B cell (primary cell): Measurements from ENCODE around the gene SMIM35. TPM values are rescaled to one million over a fixed set of nuclear protein-coding genes. Genes with fewer than 3 reads are reported as not detected.
A peak's percentile ranks its signal among the peaks of the same experiment; 100 is the strongest.

Experiments
- ATAC-seq: fragments of 200-7000 bp; cut with Tn5 transposase; one replicate; pipeline ENCODE4 v1.10.0; 2021; ENCODE audit warnings: low read depth, mild to moderate bottlenecking, moderate number of reproducible peaks, moderate library complexity
- CTCF ChIA-PET: fragments of 350-600 bp; sonication (Branson Sonifier 250); formaldehyde crosslinking; loops from one replicate; lab custom pipeline; 2021; ENCODE audit warnings: antibody characterized with exemption, inconsistent platforms; lab: Charles Lee
- POLR2A ChIA-PET: fragments of 350-600 bp; sonication (Branson Sonifier 250); formaldehyde crosslinking; loops from one replicate; lab custom pipeline; 2021; ENCODE audit warnings: antibody characterized with exemption; lab: Charles Lee
- DNase-seq: peaks from one replicate; pipeline ENCODE4 v3.0.0; 2013
- H2AFZ ChIP-seq: 2 replicates; pipeline ENCODE4 v1.6.1; 2012; ENCODE audit warnings: mild to moderate bottlenecking, low read depth, low read length; ENCODE audit not compliant: insufficient read depth, poor library complexity, severe bottlenecking
- H3K27ac ChIP-seq, 2 donors: 1 replicate in 1 of 2; 2 replicates in 1 of 2; pipeline ENCODE4 v1.5.1; 2012 to 2013; ENCODE audit warnings: low read length in 2 of 2, mild to moderate bottlenecking in 2 of 2, moderate library complexity in 1 of 2
- H3K27me3 ChIP-seq, 4 experiments: fragments of 200-600 bp in 1 of 4; sonication (generic) in 1 of 4; replicated peaks in 1 of 4; 1 replicate in 2 of 4; 2 replicates in 2 of 4; pipeline versions ENCODE4 v1.6.1 to v1.7.0; 2013 to 2016; ENCODE audit warnings: low read length in 3 of 4, mild to moderate bottlenecking in 2 of 4, mixed read lengths in 1 of 4, moderate library complexity in 1 of 4; ENCODE audit not compliant: insufficient read depth in 4 of 4, control insufficient read depth in 3 of 4; ENCODE audit errors: control extremely low read depth in 1 of 4
- H3K36me3 ChIP-seq, 2 experiments: replicated peaks in 1 of 2; 1 replicate in 1 of 2; 2 replicates in 1 of 2; pipeline versions ENCODE4 v1.6.1 to v1.7.1; 2013; ENCODE audit warnings: low read length in 1 of 2; ENCODE audit not compliant: insufficient read depth in 2 of 2, control insufficient read depth in 1 of 2; ENCODE audit errors: control extremely low read depth in 1 of 2, extremely low read depth in 1 of 2
- H3K4me1 ChIP-seq, 2 donors: fragments of 200-600 bp in 1 of 2; sonication (generic) in 1 of 2; 1 replicate in 1 of 2; 2 replicates in 1 of 2; pipeline versions ENCODE4 v1.5.1 to v1.6.1; 2013 to 2017; ENCODE audit warnings: low read length in 2 of 2; ENCODE audit not compliant: control insufficient read depth in 2 of 2, insufficient read depth in 2 of 2
- H3K4me2 ChIP-seq: replicated peaks from 2 replicates; pipeline ENCODE3; 2012; ENCODE audit warnings: mild to moderate bottlenecking, low read depth, low read length; ENCODE audit not compliant: poor library complexity, severe bottlenecking
- H3K4me3 ChIP-seq, 5 experiments: fragments of 200-600 bp in 1 of 5; sonication (generic) in 1 of 5; 1 replicate in 3 of 5; 2 replicates in 2 of 5; pipeline versions ENCODE4 v1.5.1 to v1.7.0; 2011 to 2016; ENCODE audit warnings: low read length in 4 of 5, mild to moderate bottlenecking in 4 of 5, low read depth in 2 of 5, control low read depth in 1 of 5, moderate library complexity in 1 of 5; ENCODE audit not compliant: insufficient read depth in 1 of 5; ENCODE audit errors: control extremely low read depth in 1 of 5, extremely low read depth in 1 of 5
- H3K79me2 ChIP-seq: fragments of 200-600 bp; sonication (generic); one replicate; pipeline ENCODE4 v1.6.0; 2016; ENCODE audit warnings: low read length; ENCODE audit not compliant: control insufficient read depth, insufficient read depth
- H3K9ac ChIP-seq: fragments of 200-600 bp; sonication (generic); 2 replicates; pipeline ENCODE4 v1.6.1; 2017; ENCODE audit warnings: mild to moderate bottlenecking, low read length, moderate library complexity
- H3K9me3 ChIP-seq, 3 donors: one replicate each; pipeline versions ENCODE4 v1.6.1 to v1.7.1; 2013; ENCODE audit warnings: low read length in 2 of 3; ENCODE audit not compliant: control insufficient read depth in 2 of 3, insufficient read depth in 1 of 3; ENCODE audit errors: control extremely low read depth in 1 of 3
- H4K20me1 ChIP-seq: 2 replicates; pipeline ENCODE4 v1.6.0; 2012; ENCODE audit warnings: mild to moderate bottlenecking, low read length; ENCODE audit not compliant: insufficient read depth, control insufficient read depth, poor library complexity, severe bottlenecking
- H3K27ac Mint-ChIP-seq: one replicate; pipeline ENCODE4 v1.8.0; 2021; ENCODE audit warnings: mixed read lengths
- H3K27me3 Mint-ChIP-seq: one replicate; pipeline ENCODE4 v1.8.0; 2021; ENCODE audit warnings: mixed read lengths
- H3K4me1 Mint-ChIP-seq: one replicate; pipeline ENCODE4 v1.8.0; 2021; ENCODE audit warnings: mixed read lengths
- H3K4me3 Mint-ChIP-seq: one replicate; pipeline ENCODE4 v1.8.0; 2021; ENCODE audit warnings: mixed read lengths
- H3K9me3 Mint-ChIP-seq: one replicate; pipeline ENCODE4 v1.8.0; 2022; ENCODE audit warnings: mixed read lengths; ENCODE audit not compliant: insufficient read depth
- EZH2 ChIP-seq: IDR thresholded peaks from 2 replicates; pipeline ENCODE4 v1.6.1; 2012; ENCODE audit warnings: borderline replicate concordance, low read depth, mild to moderate bottlenecking, moderate library complexity, low read length; ENCODE audit not compliant: insufficient read depth, poor library complexity, severe bottlenecking
- WGBS: methylation state at CpG from one replicate; pipeline ENCODE4 v1.1.5; 2013; ENCODE audit warnings: missing lambda C conversion rate; ENCODE audit not compliant: insufficient coverage; 5-methylcytosine and 5-hydroxymethylcytosine counted together
- intact Hi-C: fragments of 100-400 bp; cut with micrococcal nuclease; formaldehyde crosslinking; loops from one replicate; pipeline ENCODE4 v1.10.0; 2022
- polyA plus RNA-seq: library from polyadenylated mRNA; depleted of rRNA; stranded (reverse); fragments of >200 nt; gene quantifications from 2 replicates; pipeline ENCODE4 v1.2.3, GENCODE V29; 2012
- total RNA-seq, 2 donors: library from RNA; stranded (reverse); fragments of 120-200 nt in 1 of 2; gene quantifications; 1 replicate in 1 of 2; 2 replicates in 1 of 2; pipeline versions ENCODE4 v1.2.3 to v1.2.4, GENCODE V29; 2013 to 2022
- TF ChIP-seq, protein P1 (sequence below): fragments of 200-600 bp; IDR thresholded peaks from one replicate; pipeline ENCODE4 v1.8.0; 2022; ENCODE audit warnings: antibody characterized with exemption, mild to moderate bottlenecking

The SMIM35 gene
- total and polyA plus RNA-seq, 2 donors (not counting 1 experiment from before 2014, with no cell fraction given), result 1.3 to 4.5 TPM

- ChIA-PET POLR2A (interaction anchor here (1.0 to 21.8 kb wide), 8 partner anchors 2 to 185 kb away, joined by 3 to 346 read pairs (median 9); partner anchors contain the start of gene IL10RA), CTCF (interaction anchor here (0.5 to 12.1 kb wide), 11 partner anchors 9 to 279 kb away, joined by 3 to 134 read pairs (median 8); partner anchors contain the start of gene IL10RA)
- no peaks in the 10 kb centered on the region for H3K27me3 Mint-ChIP-seq
- H3K4me1 Mint-ChIP-seq, result peaks cover 84% of the 10 kb centered on the region
- Histone ChIP-seq H3K27me3 (no peaks in the 10 kb centered on the region), H2AFZ (peak overlapping the region; percentile 29), H3K4me1 (peaks cover 60 to 69% of the 10 kb centered on the region in 2 donors), H3K36me3 (peaks cover 2 to 41% of the 10 kb centered on the region in 2 experiments), H3K79me2 (peaks cover 10% of the 10 kb centered on the region), H3K9me3 (peaks cover 0 to 4% (median 4%) of the 10 kb centered on the region in 3 donors), H4K20me1 (no peaks in the 10 kb centered on the region), H3K9ac (no peak overlapping the region), H3K4me3 (peak overlapping the region in 1 of 5 experiments; percentile 2), H3K4me2 (peak overlapping the region; percentile 51), H3K27ac (peak overlapping the region; percentile 64 to 99)
- 80% methylated on average over 5 of the region's 6 CpGs for WGBS
- ATAC-seq, result no peak
- peaks cover 2% of the 10 kb centered on the region for H3K9me3 Mint-ChIP-seq
- intact Hi-C loops, result loop anchor here (1.0 kb wide), 1 partner anchor 10 kb away; no protein-coding TSS in a partner anchor
- H3K27ac Mint-ChIP-seq, result peak overlapping the region; percentile 99
- peak overlapping the region; percentile 56 for H3K4me3 Mint-ChIP-seq
- TF ChIP-seq, protein P1, sequence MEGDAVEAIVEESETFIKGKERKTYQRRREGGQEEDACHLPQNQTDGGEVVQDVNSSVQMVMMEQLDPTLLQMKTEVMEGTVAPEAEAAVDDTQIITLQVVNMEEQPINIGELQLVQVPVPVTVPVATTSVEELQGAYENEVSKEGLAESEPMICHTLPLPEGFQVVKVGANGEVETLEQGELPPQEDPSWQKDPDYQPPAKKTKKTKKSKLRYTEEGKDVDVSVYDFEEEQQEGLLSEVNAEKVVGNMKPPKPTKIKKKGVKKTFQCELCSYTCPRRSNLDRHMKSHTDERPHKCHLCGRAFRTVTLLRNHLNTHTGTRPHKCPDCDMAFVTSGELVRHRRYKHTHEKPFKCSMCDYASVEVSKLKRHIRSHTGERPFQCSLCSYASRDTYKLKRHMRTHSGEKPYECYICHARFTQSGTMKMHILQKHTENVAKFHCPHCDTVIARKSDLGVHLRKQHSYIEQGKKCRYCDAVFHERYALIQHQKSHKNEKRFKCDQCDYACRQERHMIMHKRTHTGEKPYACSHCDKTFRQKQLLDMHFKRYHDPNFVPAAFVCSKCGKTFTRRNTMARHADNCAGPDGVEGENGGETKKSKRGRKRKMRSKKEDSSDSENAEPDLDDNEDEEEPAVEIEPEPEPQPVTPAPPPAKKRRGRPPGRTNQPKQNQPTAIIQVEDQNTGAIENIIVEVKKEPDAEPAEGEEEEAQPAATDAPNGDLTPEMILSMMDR, result no peak
- TF ChIP-seq EZH2, result no peak
- peak; percentile 21 for DNase-seq
These were observed 84.7 kb downstream of the SMIM35 start for GRCh38 chr11:118002010-118002540.

GRCh38 chr11:118001494-118001971 is 85.2 kb downstream of the SMIM35 start:
- Histone ChIP-seq H3K4me2 (peak overlapping the region; percentile 51), H3K4me3 (no peak overlapping the region), H3K79me2 (peaks cover 10% of the 10 kb centered on the region), H3K27me3 (no peaks in the 10 kb centered on the region), H4K20me1 (no peaks in the 10 kb centered on the region), H3K9me3 (peaks cover 0 to 4% (median 4%) of the 10 kb centered on the region in 3 donors), H3K27ac (peak overlapping the region; percentile 64 to 99), H3K4me1 (peaks cover 54 to 63% of the 10 kb centered on the region in 2 donors), H3K36me3 (peaks cover 6 to 46% of the 10 kb centered on the region in 2 experiments), H3K9ac (no peak overlapping the region), H2AFZ (peak overlapping the region; percentile 29)
- ATAC-seq, result no peak
- peaks cover 2% of the 10 kb centered on the region for H3K9me3 Mint-ChIP-seq
- ChIA-PET POLR2A (interaction anchor here (1.3 to 21.8 kb wide), 5 partner anchors 3 to 50 kb away, joined by 3 to 346 read pairs (median 19); partner anchors contain the start of gene IL10RA), CTCF (interaction anchor here (1.2 to 12.1 kb wide), 8 partner anchors 10 to 194 kb away, joined by 3 to 134 read pairs (median 14); partner anchors contain the start of gene IL10RA)
- peak; percentile 27 for DNase-seq
- H3K4me1 Mint-ChIP-seq, result peaks cover 82% of the 10 kb centered on the region
- H3K4me3 Mint-ChIP-seq, result peak overlapping the region; percentile 35
- no peaks in the 10 kb centered on the region for H3K27me3 Mint-ChIP-seq
- intact Hi-C loops, result no loop called here
- 21% methylated on average over 2 of the region's 5 CpGs for WGBS
- TF ChIP-seq EZH2, result no peak
- TF ChIP-seq, protein P1, result no peak
- H3K27ac Mint-ChIP-seq, result peak overlapping the region; percentile 99
